HL-60 (cell line): Measurements from ENCODE around the gene GRM4.

Experiments used
- DNase-seq, 2 experiments: peaks; one replicate each; pipeline ENCODE4 v3.0.0-alpha.2; 2010 to 2020; ENCODE audit warnings: low read depth in 1 of 2, low spot score in 1 of 2
- H3K27ac ChIP-seq: fragments of 250-450 bp; sonication (Bioruptor Pico); replicated peaks from 2 replicates; pipeline ENCODE4 v1.5.1; 2020; ENCODE audit warnings: mild to moderate bottlenecking, moderate library complexity
- H3K27me3 ChIP-seq: fragments of 250-450 bp; sonication (Bioruptor Pico); 2 replicates; pipeline ENCODE4 v1.5.1; 2021; ENCODE audit warnings: mild to moderate bottlenecking, moderate library complexity; ENCODE audit not compliant: insufficient read depth, poor library complexity, severe bottlenecking
- H3K4me3 ChIP-seq: replicated peaks from 2 replicates; pipeline ENCODE4 v1.5.1; 2011; ENCODE audit warnings: mild to moderate bottlenecking, control low read depth, low read length; ENCODE audit not compliant: insufficient read depth
- GABPA ChIP-seq: IDR thresholded peaks from 2 replicates; pipeline ENCODE4 v1.6.1; 2012; ENCODE audit warnings: low read depth
- POLR2AphosphoS5 ChIP-seq: IDR thresholded peaks from 2 replicates; pipeline ENCODE4 v1.6.1; 2012; ENCODE audit warnings: low read depth
- SPI1 ChIP-seq: IDR thresholded peaks from 2 replicates; pipeline ENCODE4 v1.6.1; 2012; ENCODE audit warnings: low read depth, mild to moderate bottlenecking, borderline replicate concordance
- TF ChIP-seq, protein P1 (sequence below): IDR thresholded peaks from 2 replicates; pipeline ENCODE4 v1.6.1; 2012; ENCODE audit warnings: low read depth; ENCODE audit not compliant: insufficient replicate concordance
- TF ChIP-seq, protein P2 (sequence below): IDR thresholded peaks from one replicate; pipeline ENCODE4 v1.5.1; 2011; ENCODE audit warnings: low read length, control low read depth, inconsistent platforms; ENCODE audit not compliant: insufficient read depth

Gene GRM4

DNA sequence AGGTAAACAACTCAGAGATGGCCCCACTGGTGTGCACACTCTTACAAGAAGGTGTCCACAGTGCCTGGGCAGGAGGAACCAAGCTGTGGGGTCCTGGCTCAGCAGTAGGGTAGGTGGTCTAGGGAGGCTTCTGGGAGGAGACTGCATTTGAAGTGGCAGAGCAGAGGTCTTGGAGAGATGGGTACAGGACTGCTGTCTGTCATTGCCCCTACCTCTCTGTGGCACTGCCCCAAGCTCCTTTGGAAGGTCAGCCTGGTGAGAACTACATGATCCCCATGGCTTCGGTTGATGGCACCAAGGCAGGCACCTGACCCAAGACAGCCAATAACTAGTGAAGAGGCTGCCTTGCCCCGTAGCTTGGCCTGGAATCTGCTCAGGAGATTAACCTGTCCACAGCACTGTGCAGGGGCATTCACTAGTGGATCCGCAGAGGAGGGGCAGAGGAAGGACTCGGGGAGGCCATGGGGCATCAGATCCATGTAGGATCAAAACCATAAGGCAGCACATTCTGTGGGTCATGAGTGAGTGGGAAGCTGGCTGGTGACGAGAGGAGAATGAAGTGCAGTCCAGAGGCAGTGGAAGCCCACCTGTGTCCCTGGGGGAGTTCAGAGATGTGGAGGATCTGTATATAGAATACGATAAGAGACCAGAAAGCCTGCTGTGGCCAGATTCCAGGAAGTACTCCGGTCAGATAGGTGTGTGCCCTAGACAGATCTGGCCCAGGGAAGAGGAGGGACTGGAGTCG, 162.0 kb downstream of the GRM4 start:
- no peak overlapping the region for H3K4me3 ChIP-seq
- no peaks in the 10 kb centered on the region for H3K27me3 ChIP-seq
- no peak for TF ChIP-seq POLR2AphosphoS5
- TF ChIP-seq, protein P1, sequence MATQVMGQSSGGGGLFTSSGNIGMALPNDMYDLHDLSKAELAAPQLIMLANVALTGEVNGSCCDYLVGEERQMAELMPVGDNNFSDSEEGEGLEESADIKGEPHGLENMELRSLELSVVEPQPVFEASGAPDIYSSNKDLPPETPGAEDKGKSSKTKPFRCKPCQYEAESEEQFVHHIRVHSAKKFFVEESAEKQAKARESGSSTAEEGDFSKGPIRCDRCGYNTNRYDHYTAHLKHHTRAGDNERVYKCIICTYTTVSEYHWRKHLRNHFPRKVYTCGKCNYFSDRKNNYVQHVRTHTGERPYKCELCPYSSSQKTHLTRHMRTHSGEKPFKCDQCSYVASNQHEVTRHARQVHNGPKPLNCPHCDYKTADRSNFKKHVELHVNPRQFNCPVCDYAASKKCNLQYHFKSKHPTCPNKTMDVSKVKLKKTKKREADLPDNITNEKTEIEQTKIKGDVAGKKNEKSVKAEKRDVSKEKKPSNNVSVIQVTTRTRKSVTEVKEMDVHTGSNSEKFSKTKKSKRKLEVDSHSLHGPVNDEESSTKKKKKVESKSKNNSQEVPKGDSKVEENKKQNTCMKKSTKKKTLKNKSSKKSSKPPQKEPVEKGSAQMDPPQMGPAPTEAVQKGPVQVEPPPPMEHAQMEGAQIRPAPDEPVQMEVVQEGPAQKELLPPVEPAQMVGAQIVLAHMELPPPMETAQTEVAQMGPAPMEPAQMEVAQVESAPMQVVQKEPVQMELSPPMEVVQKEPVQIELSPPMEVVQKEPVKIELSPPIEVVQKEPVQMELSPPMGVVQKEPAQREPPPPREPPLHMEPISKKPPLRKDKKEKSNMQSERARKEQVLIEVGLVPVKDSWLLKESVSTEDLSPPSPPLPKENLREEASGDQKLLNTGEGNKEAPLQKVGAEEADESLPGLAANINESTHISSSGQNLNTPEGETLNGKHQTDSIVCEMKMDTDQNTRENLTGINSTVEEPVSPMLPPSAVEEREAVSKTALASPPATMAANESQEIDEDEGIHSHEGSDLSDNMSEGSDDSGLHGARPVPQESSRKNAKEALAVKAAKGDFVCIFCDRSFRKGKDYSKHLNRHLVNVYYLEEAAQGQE: no peak
- DNase-seq: no peak
- H3K27ac ChIP-seq: no peak overlapping the region

DNA sequence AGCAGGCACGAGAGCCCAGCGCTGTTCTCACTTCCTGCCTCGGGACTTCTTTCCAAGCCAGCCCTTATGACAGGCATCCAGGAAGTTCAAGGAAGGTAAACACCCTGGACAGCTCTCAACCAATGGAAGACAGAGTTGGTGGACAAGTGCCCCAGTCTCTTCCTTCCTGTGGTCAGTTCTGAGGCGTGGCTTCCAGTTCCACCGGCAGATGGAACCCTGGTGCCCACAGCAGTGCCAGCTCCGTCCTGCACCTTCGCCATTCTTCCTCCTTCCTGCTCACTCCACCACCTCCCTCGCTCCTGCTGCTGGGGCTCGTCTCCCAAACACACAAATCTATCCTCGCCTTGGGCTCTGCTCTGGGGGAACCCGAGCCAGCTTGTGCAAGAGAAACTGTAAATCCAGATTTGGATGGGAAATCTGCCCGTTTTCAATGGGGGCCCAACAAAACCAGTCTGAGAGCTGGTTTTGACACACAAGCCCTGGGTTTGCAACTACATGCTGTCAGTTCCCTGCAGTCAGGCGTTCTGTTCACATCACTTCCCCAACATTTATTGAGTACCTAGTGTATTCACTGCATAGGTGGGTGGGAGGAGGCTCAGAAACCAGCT, 162.7 kb downstream of the GRM4 start:
- H3K4me3 ChIP-seq: no peak overlapping the region
- TF ChIP-seq, protein P2, sequence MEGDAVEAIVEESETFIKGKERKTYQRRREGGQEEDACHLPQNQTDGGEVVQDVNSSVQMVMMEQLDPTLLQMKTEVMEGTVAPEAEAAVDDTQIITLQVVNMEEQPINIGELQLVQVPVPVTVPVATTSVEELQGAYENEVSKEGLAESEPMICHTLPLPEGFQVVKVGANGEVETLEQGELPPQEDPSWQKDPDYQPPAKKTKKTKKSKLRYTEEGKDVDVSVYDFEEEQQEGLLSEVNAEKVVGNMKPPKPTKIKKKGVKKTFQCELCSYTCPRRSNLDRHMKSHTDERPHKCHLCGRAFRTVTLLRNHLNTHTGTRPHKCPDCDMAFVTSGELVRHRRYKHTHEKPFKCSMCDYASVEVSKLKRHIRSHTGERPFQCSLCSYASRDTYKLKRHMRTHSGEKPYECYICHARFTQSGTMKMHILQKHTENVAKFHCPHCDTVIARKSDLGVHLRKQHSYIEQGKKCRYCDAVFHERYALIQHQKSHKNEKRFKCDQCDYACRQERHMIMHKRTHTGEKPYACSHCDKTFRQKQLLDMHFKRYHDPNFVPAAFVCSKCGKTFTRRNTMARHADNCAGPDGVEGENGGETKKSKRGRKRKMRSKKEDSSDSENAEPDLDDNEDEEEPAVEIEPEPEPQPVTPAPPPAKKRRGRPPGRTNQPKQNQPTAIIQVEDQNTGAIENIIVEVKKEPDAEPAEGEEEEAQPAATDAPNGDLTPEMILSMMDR: no peak
- TF ChIP-seq SPI1: no peak
- no peak for TF ChIP-seq POLR2AphosphoS5
- TF ChIP-seq, protein P1: peak; percentile 74
- no peak for TF ChIP-seq GABPA
- DNase-seq: peak; percentile 41 to 47
- no peaks in the 10 kb centered on the region for H3K27me3 ChIP-seq
- H3K27ac ChIP-seq: no peak overlapping the region

DNA sequence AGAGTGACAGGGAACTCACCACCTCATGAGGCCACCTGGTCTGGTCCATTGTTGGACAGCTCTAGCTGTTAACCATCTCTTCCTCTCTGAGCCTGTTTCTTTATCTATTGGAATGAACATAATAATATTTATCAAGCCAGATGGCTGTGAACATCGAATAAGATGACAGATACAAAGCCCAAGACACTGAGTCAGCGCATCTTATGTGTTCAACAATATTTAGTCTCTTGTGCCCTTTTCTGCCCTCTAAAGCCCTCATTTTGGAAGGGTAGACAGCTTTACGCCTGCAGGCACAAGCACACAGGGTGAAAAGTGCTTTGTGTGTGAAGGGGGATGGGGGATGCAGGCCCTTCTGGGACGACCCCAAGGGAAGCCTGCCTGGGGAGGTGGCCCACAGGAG, 164.0 kb downstream of the GRM4 start:
- TF ChIP-seq SPI1: no peak
- no peak for TF ChIP-seq POLR2AphosphoS5
- TF ChIP-seq, protein P2: no peak
- TF ChIP-seq, protein P1: no peak
- no peak for TF ChIP-seq GABPA
- Histone ChIP-seq H3K27ac (no peak overlapping the region), H3K27me3 (peaks cover under 1% of the 10 kb centered on the region), H3K4me3 (no peak overlapping the region)
- DNase-seq: no peak
